Transverse colon (tissue), 4 donors: ENCODE results near the gene ZNF524.

Experiments used
- CTCF ChIP-seq, 5 experiments: fragments of 200-600 bp in 3 of 5; fragments of 450-650 bp in 2 of 5; sonication (generic) in 3 of 5; IDR thresholded peaks; 1 replicate in 2 of 5; 2 replicates in 3 of 5; pipeline ENCODE4 v1.5.1; 2016 to 2017; ENCODE audit warnings: antibody characterized with exemption in 5 of 5, inconsistent platforms in 3 of 5, mild to moderate bottlenecking in 2 of 5, moderate library complexity in 1 of 5
- EP300 ChIP-seq: sonication (generic); formaldehyde crosslinking; IDR thresholded peaks from one replicate; pipeline ENCODE4 v1.6.1; 2017; ENCODE audit warnings: antibody characterized with exemption, low read depth
- POLR2A ChIP-seq: fragments of 450-650 bp; IDR thresholded peaks from one replicate; pipeline ENCODE4 v1.6.1; 2016; ENCODE audit warnings: antibody characterized with exemption, mild to moderate bottlenecking, moderate library complexity
- POLR2AphosphoS5 ChIP-seq, 3 donors: sonication (generic); formaldehyde crosslinking; IDR thresholded peaks; one replicate each; pipeline ENCODE4 v1.6.1; 2016; ENCODE audit warnings: antibody characterized with exemption in 3 of 3

DNA sequence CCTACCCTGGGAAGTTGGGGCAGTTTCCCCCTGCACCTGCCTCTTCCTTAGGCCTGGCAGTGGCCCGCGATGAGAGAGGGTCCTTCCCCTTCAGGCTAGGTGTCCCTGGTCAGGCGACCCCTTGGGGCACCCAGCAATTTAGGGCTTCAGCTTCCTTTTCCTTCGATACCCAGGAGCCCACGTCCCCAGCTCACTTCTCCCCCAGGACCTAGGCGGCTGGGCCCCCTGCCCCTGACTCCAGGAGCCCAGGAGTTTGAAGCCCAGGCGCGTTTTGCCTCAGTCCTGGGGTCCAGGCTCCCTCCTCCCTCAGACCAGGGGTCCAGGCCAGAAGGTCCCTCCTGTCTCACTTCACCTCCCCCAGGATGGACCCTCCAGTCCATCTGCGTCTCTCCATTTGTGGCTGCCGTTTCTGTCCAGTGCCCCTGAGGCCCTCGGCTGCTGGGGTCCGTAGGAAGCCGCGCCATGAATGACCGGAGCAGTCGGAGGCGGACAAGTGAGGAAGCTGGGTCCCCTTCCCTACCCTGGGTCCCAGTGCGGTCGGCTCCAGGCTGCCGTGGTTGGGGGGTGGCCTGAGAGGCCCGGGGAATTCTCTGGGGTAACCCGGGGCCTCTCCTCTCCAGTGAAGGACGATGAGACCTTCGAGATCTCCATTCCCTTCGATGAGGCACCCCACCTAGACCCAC is 48.6 kb downstream of the ZNF524 start:
- no peak for TF ChIP-seq CTCF (IDR thresholded peaks at IDR 0.05)
- no peak for TF ChIP-seq POLR2A
- TF ChIP-seq POLR2AphosphoS5 (IDR thresholded peaks at IDR 0.05), result no peak
- TF ChIP-seq EP300, result no peak
